Stimulated activated CD8-positive, alpha-beta memory T cell treated with anti-CD3 and anti-CD28 coated beads, Interleukin-4, amount 100 ng/mL, for 1 hour (primary cell): ENCODE results near the gene RBM10.

Source experiments
- DNase-seq, 2 donors: peaks; one replicate each; pipeline ENCODE4 v3.0.0-alpha.2; 2020; ENCODE audit warnings: low read depth in 2 of 2, low spot score in 1 of 2

The RBM10 gene

DNA sequence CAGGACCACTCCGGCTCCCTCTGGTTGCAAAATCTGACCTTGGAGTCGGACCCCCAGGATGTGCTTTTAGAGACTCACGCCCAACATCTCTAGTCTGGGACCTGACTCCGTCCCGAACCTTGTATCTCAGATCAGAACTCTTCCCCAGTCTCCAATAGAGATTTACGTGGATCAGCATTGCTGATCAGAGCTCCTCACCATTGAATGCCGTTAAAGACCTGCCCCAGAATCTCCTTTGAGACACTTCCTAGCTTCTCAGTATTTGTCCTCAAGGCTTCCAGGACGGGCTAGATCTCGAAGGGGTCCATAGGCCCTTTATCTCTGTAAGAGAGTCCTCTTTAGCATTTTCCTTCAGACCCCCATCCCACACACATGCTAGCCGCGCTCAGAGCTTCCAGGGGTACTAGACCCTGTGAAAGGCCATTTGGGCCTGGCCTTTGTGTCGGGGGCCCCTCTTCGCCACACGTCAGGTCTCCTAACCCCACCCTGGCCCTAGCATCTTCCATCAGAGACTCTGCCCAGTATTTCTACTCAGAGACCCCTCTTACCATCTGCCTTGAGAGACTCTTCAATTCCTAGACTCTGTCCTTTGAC, 49.3 kb downstream of the RBM10 start:
- no peak for DNase-seq

DNA sequence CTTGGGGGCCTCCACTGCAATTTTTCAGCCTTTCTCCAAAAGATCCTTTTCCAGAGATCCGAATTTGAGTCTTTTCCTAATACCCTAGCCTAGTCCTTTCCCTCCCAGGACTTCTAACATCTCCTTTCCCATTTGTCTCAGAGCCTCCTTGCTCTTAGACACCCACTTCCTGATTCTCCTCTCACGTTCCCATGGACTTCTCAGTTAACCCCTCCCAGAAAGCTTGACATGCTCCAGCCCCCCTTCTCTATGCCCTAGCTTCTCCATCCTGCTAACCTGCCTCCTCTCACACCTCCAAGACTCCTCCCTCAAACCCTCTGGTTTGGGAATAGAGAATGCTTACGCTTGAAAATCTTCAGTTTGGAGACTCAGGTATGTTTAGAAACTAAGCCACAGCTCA, 51.1 kb downstream of the RBM10 start:
- no peak for DNase-seq

DNA sequence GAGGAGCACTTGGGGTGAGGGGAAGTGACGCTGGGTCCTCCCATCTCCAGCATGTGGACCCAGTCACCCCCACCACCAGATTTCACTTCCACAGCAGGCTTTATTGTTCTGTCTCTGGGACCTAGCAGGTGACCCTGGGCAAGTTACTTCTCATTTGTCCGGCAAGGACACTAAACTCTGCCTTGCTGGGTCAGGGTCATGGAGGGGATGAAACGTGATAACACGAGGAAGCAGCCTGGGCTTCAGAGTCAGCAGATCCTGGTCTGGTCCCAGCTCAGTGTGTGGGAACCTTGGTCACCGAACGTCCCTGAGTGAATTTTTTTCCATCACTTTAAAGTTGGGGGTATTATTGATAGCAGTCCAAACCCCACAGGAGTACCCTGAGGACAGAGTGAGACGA, 52.5 kb downstream of the RBM10 start:
- no peak for DNase-seq

DNA sequence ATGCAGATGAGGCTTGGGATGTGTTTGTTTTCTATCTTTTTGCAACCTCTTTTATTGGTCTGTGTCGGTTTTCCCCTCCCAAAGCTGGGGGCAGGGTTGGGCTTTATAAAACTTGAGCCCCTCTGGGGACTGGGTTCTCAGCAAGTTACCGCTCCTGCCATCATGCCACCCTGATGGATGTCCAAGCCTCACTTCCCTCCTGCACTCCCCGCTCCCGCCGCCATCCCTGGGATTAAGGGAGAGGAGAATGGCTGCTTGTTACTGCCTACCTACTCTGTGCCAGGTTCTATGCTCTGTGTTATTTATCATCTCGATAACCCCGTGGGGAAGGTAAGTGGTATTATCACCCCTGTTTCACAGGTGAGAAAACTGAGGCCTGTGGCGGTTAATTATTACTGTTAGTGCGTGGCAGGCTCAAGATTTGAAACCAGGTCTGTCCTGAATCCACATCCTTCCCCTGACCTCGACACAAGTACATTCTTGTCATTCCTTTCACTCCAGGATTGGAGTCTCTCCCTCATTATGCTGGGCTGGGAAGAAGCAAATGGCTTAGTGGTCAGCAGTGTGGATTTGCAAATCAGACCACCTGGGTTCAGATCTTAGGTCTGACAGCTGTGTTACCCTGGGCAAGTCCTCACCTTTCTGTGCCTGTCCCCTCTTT, 53.1 kb downstream of the RBM10 start:
- DNase-seq = no peak

DNA sequence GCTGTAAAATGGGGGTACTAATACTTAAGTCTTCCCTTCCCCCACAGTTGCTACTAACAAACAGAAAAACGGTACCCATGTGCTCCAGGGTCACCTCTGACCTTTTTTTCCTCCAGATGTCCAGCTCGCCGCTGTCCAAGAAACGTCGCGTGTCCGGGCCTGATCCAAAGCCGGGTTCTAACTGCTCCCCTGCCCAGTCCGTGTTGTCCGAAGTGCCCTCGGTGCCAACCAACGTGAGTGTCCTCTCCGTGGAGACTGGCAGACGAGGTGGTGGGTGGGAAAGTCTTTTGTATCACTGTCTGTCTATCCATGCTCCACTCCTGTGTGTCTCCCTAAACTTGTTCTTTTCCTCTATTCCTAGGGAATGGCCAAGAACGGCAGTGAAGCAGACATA, 53.7 kb downstream of the RBM10 start:
- DNase-seq = no peak

DNA sequence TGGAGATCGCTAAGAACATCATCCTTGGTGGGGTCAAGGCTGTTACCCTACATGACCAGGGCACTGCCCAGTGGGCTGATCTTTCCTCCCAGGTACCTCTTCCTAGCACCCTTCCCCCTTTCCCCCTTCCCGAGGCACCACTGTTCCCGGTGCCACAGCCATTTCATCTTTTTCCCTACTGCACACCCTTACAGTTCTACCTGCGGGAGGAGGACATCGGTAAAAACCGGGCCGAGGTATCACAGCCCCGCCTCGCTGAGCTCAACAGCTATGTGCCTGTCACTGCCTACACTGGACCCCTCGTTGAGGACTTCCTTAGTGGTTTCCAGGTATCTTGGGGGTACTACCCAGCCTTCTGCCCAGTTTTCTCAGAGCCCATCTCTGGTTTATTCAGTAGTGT, 54.3 kb downstream of the RBM10 start:
- no peak for DNase-seq

DNA sequence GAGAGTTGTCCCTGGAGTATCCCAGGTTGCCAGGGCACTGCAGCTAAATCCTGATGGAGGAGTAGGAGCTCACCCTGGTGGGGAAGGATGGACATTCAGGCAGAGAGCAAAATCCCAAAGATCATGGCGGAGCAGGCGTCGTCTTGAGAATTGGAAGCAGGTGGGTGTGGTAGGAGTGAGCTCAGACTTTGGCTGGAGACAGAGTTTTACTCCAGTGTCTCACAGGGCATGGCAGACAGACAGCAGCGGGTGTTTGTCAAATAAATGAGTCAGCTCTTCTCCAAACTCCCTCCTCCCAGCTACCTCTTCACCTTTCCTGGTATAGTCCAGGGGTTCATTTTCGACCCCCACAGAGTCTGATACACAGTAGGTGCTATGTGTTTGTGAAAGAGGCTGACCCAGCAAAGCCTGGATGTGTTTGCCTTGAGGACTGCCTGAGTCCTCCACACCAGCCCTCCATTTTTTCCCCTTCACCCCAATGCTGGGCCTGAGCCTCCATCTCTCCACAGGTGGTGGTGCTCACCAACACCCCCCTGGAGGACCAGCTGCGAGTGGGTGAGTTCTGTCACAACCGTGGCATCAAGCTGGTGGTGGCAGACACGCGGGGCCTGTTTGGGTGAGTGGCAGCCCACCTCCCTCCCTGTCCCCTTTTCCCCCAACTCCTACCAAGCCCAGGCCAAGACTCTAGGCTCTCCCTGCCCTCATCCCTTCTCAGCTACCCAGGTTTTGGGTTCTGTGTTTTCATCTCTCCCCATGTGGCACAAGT, 55.5 kb downstream of the RBM10 start:
- no peak for DNase-seq

DNA sequence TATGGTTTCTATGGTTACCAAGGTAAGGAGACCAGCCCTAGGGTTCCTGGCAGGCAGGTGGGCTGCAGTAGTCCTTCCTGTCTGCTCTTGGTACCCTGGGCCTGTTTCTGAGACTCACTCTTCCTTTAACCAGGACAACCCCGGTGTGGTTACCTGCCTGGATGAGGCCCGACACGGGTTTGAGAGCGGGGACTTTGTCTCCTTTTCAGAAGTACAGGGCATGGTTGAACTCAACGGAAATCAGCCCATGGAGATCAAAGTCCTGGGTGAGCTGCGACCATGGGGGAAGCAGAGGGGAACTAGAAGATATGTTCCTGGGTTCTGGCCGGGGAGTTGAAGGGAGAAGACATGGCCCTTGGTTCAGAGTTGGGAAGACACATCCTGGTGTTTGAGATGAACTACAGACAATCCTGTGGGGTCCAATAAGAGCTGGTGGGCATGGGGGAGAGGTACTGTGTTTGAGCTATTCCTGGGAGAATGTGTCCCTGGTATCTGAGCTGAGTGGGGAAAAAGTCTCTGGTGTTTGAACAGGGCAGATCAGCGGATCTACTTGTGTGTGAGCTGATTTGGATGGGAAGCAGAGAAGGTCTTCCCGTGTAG, 56.4 kb downstream of the RBM10 start:
- DNase-seq = no peak

DNA sequence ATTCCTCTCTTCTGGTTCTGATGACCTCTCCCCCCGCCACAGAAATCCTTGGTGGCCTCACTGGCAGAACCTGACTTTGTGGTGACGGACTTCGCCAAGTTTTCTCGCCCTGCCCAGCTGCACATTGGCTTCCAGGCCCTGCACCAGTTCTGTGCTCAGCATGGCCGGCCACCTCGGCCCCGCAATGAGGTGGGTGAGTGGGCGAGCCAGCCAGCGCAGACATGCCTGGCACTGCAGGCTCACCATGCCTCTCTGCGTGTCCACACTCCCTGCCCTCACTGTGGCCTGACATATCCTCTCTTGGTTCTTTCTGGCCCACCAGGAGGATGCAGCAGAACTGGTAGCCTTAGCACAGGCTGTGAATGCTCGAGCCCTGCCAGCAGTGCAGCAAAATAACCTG, 57.3 kb downstream of the RBM10 start:
- DNase-seq = no peak

DNA sequence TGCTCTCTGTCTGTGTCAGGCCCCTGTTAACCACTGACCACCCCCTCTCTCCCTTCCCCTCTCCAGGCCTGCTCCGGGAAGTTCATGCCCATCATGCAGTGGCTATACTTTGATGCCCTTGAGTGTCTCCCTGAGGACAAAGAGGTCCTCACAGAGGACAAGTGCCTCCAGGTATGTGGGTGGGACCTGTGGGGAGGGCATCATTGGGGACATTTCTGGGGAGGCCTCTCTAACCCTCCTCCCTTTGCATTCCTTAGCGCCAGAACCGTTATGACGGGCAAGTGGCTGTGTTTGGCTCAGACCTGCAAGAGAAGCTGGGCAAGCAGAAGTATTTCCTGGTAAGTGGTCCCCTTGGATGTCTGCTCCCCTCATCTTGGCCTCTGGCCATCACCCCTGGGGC, 57.9 kb downstream of the RBM10 start:
- DNase-seq = no peak

DNA sequence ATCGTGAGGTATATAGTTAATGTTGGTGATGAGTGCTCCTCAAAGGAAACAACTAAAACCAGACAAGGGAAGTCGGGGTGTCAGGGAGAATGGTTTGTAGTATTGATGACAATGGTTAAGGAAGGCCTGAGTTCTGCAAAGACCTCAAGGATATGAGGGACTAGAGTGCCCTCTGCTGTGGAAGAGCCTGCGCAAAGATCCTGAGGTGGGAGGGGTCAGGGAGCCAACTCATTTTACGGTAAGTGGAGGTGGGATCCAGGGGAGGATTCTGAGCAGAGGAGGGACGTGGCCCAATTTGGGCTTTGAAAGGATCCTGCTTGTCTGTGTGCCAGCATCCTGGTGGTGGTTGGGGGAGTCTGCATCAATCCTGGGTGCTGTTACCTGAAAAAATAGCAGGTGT, 59.9 kb downstream of the RBM10 start:
- DNase-seq = no peak

DNA sequence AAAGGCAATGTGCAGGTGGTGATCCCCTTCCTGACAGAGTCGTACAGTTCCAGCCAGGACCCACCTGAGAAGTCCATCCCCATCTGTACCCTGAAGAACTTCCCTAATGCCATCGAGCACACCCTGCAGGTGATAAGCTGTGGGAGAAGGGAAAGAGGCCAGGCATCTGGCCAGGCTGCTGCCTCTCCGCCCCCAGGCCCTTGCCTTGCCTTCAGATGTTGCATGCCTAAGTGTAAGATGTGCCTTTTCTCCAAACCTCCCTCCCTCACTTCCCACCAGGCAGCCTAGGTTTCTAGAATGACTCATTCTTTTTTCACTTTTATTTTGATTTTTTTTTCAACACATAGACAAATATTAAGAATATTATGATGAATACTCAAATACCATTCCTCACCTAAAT, 61.3 kb downstream of the RBM10 start:
- no peak for DNase-seq

DNA sequence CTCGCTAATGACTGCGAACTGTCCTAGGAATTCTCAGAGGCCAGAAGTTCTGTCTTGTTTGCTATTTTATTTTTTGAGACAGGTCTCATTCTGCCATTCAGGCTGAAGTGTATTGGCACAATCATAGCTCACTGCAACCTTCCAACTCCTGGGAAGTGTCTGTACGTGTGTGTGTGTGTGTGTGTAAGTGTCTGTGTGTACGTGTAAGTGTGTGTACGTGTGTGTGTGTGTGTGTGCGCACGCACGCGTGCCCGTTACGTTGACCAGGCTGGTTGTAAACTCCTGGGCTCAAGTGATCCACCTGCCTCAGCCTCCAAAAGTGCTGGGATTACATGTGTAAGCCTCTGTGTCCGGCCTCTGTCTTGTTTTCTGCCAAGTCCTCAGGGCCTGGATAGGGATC, 63.1 kb downstream of the RBM10 start:
- DNase-seq = no peak

DNA sequence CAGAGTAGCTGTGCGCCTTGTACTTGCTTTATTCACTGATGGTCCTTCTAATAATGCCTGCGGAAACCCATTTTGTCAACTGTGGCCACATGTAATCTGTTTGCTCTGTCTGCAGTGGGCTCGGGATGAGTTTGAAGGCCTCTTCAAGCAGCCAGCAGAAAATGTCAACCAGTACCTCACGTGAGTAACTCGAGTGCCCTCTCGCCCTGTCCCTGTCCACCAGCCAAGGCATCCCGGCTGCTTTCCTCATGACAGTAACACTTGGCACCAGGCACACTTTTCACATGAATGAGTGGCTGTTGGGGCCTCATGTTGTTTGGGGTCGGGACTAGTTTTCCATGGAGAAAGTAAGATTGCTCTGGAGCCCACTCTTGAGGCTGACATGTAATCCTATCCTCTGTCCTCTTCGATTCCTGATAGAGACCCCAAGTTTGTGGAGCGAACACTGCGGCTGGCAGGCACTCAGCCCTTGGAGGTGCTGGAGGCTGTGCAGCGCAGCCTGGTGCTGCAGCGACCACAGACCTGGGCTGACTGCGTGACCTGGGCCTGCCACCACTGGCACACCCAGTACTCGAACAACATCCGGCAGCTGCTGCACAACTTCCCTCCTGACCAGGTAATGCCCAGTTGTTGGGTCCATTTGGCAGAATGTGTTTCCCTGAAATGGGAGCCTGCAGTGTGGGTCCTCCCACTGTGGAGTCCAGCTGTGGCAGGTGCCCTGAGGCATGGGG, 64.7 kb downstream of the RBM10 start:
- DNase-seq = no peak

DNA sequence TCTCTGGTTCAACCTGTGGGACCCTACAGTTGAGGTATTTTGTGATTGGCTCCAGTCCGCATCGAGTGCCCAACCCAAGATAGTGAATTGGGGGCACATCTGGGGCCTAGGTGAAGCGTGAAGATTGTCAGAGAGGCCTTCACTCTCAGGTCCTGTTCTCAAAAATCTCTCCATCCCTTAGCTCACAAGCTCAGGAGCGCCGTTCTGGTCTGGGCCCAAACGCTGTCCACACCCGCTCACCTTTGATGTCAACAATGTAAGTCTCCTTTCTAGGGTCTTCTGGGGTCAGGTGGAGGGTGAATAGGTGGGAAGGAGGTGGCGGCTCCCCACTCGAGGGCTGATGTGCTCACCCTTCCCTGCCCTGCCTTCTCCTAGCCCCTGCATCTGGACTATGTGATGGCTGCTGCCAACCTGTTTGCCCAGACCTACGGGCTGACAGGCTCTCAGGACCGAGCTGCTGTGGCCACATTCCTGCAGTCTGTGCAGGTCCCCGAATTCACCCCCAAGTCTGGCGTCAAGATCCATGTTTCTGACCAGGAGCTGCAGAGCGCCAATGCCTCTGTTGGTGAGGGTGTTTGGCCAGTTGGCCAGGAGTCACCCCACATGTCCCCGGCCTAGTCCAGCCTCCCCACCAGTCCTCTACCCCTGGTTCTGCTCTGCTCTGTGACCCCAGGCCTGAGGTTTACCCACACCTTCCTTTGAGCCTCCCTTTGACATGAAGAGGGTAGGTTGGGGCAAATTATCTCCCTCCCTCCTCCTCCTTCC, 65.8 kb downstream of the RBM10 start:
- no peak for DNase-seq

DNA sequence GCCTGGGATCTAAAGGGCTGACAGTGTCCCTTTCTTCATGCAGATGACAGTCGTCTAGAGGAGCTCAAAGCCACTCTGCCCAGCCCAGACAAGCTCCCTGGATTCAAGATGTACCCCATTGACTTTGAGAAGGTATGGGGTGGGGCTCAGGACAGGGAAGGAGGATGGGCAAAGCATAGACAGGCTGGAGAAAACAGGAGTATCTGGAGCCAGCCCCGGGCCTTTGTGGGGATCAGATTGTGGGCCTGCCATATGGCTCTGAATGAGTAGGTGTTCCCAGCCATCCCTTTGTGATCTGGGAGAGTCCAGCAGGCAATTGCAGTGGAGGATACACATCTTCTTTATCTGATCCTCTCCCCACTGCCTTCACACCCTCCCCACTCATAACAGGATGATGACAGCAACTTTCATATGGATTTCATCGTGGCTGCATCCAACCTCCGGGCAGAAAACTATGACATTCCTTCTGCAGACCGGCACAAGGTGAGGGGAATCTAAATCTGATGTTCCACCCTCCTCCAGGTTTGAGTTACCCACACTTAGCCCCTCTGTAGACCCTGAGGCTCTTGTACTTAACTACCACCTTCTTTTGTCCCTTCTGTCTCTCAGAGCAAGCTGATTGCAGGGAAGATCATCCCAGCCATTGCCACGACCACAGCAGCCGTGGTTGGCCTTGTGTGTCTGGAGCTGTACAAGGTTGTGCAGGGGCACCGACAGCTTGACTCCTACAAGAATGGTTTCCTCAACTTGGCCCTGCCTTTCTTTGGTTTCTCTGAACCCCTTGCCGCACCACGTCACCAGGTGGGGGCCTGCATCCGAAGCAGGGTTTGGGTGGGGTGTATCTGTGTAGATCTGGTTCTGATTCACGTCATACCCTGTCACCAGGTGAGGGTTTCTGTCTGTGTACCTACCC, 67.6 kb downstream of the RBM10 start:
- no peak for DNase-seq

DNA sequence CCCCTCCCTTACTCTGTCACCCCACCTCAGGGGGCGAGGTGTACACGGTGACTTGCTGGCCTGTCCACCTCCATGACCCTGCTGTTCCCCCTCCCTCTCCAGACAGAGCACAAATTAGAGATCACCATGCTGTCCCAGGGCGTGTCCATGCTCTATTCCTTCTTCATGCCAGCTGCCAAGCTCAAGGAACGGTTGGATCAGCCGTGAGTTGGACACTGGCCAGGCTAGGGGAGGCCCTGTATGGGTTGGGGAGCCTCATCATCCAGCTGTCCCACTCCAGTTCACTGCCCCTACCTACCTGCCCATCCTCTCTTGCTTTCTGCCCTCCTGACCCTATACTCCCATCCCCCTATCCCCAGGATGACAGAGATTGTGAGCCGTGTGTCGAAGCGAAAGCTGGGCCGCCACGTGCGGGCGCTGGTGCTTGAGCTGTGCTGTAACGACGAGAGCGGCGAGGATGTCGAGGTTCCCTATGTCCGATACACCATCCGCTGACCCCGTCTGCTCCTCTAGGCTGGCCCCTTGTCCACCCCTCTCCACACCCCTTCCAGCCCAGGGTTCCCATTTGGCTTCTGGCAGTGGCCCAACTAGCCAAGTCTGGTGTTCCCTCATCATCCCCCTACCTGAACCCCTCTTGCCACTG, 69.5 kb downstream of the RBM10 start:
- no peak for DNase-seq

DNA sequence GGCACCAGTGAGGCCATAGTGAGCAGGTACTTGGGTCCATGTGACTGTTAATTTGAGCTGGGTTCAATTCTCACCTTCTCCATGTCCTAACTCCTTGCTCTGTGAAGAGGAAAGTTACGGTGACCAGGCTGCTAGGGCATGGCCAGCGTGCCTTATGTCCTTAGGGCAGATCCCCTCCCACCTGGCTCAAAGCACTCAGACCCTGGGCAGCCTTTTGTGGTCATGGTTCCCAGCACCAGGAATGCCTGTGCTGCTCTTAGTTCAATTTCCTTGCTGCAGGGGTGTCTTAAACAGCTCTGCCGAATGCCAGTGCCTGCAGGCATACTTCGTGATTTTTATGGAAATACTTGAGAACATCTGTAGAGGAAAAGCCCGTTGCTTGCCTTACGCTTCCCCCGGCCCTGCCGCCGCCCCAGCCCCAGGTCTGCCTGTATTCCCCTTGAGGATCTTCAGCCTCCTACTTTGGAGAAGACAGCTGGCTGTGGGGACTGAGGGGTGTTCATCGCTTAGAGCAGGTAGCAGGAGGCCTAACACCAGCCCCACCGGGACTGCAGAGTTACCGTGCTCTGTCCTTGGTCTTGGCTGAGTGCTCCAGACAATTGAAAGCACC, 70.4 kb downstream of the RBM10 start:
- no peak for DNase-seq

DNA sequence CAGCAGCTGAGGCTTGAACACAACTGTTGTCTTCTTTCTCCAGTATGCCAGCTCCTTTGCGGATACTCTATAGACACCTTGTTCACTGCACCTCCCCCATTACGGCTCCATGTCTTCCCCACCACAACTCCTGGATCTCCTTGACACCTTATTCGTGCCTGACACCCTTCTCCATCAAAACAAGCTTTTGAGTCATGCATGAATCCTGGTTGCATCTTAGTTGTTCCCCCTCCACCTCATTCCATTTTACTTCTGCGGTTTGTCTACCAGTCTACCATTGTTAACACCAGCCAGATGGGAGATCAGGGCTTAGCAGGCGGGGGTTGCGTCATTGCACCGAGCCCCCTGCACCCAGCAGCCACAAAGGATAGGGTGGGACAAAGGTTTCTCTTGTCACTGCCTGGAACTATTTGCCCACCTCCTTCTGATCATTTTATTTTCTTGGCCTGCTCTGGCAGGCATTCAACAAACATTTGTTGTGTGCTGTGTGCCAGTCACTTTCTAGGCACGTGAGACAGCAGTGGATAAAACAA, 71.4 kb downstream of the RBM10 start:
- no peak for DNase-seq
